HepG2 (cell line): Measurements from ENCODE around the gene TBXA2R. TPM values are rescaled to one million over a fixed set of nuclear protein-coding genes. Genes with fewer than 3 reads are reported as not detected.
A peak's percentile ranks its signal among the peaks of the same experiment; 100 is the strongest.

Experiments
- ARID2 ChIP-seq: sonication (generic); formaldehyde crosslinking; IDR thresholded peaks from 2 replicates; pipeline ENCODE4 v1.8.1; 2022; ENCODE audit warnings: mild to moderate bottlenecking, missing genetic modification reagents, borderline replicate concordance
- BCL6 ChIP-seq: IDR thresholded peaks from 2 replicates; pipeline ENCODE4 v1.6.1; 2016; ENCODE audit warnings: missing genetic modification reagents, missing compliant biosample characterization
- CHD4 ChIP-seq: fragments of 200-600 bp; sonication (generic); IDR thresholded peaks from 2 replicates; pipeline ENCODE4 v1.7.0; 2017; ENCODE audit warnings: mild to moderate bottlenecking, low read length, borderline replicate concordance
- IRF2 ChIP-seq: IDR thresholded peaks from 2 replicates; pipeline ENCODE4 v1.6.1; 2018; ENCODE audit warnings: missing genetic modification reagents, missing compliant biosample characterization
- IRX3 ChIP-seq: sonication (generic); formaldehyde crosslinking; IDR thresholded peaks from 2 replicates; pipeline ENCODE4 v1.8.1; 2023; ENCODE audit warnings: mild to moderate bottlenecking, low read depth, missing genetic modification reagents, borderline replicate concordance
- KDM4B ChIP-seq: sonication (generic); formaldehyde crosslinking; IDR thresholded peaks from 2 replicates; pipeline ENCODE4 v1.4.0; 2020; ENCODE audit warnings: missing genetic modification reagents
- LRRFIP1 ChIP-seq: sonication (generic); formaldehyde crosslinking; conservative IDR thresholded peaks from 2 replicates; pipeline ENCODE4 v1.4.0; 2020; ENCODE audit warnings: missing genetic modification reagents
- MATR3 ChIP-seq: sonication (generic); formaldehyde crosslinking; IDR thresholded peaks from 2 replicates; pipeline ENCODE4 v1.4.0; 2020; ENCODE audit warnings: missing genetic modification reagents
- MYC ChIP-seq: sonication (generic); formaldehyde crosslinking; IDR thresholded peaks from 2 replicates; pipeline ENCODE4 v1.9.0; 2021; ENCODE audit warnings: missing genetic modification reagents, borderline replicate concordance
- NFE2L1 ChIP-seq: sonication (generic); formaldehyde crosslinking; IDR thresholded peaks from 2 replicates; pipeline ENCODE4 v1.4.0; 2020; ENCODE audit warnings: missing genetic modification reagents, mild to moderate bottlenecking, borderline replicate concordance
- NFRKB ChIP-seq: fragments of 450-650 bp; IDR thresholded peaks from 2 replicates; pipeline ENCODE4 v1.6.1; 2017
- PITX1 ChIP-seq: sonication (generic); formaldehyde crosslinking; IDR thresholded peaks from 2 replicates; pipeline ENCODE4 v1.5.1; 2020; ENCODE audit warnings: mild to moderate bottlenecking, missing genetic modification reagents
- RORA ChIP-seq: sonication (generic); formaldehyde crosslinking; IDR thresholded peaks from 2 replicates; pipeline ENCODE4 v1.5.0; 2020; ENCODE audit warnings: mild to moderate bottlenecking, missing genetic modification reagents, moderate library complexity
- SOX6 ChIP-seq, 2 experiments: fragments of 450-650 bp in 1 of 2; sonication (generic) in 1 of 2; formaldehyde crosslinking in 1 of 2; IDR thresholded peaks; 2 replicates each; pipeline versions ENCODE4 v1.4.0 to v1.6.1; 2017 to 2020; ENCODE audit warnings: antibody characterized with exemption in 1 of 2, mild to moderate bottlenecking in 1 of 2, missing genetic modification reagents in 1 of 2
- THAP9 ChIP-seq: sonication (generic); formaldehyde crosslinking; IDR thresholded peaks from 2 replicates; pipeline ENCODE4; 2020; ENCODE audit warnings: missing genetic modification reagents, mild to moderate bottlenecking, borderline replicate concordance
- YEATS2 ChIP-seq: sonication (generic); formaldehyde crosslinking; IDR thresholded peaks from 2 replicates; pipeline ENCODE4 v1.4.0; 2020; ENCODE audit warnings: missing genetic modification reagents, borderline replicate concordance
- ZBTB49 ChIP-seq: sonication (generic); formaldehyde crosslinking; IDR thresholded peaks from 2 replicates; pipeline ENCODE4 v1.4.0; 2020; ENCODE audit warnings: missing genetic modification reagents, borderline replicate concordance
- ZBTB7A ChIP-seq: sonication (generic); formaldehyde crosslinking; IDR thresholded peaks from 2 replicates; pipeline ENCODE4 v1.8.0; 2022; ENCODE audit warnings: mild to moderate bottlenecking, missing genetic modification reagents
- ZNF3 ChIP-seq: IDR thresholded peaks from 2 replicates; pipeline ENCODE4 v1.7.0; 2017; ENCODE audit warnings: inconsistent platforms
- ZNF329 ChIP-seq: sonication (generic); formaldehyde crosslinking; IDR thresholded peaks from 2 replicates; pipeline ENCODE4 v1.9.0; 2021; ENCODE audit warnings: low read depth, mild to moderate bottlenecking, missing genetic modification reagents
- ZNF547 ChIP-seq: sonication (generic); formaldehyde crosslinking; IDR thresholded peaks from 2 replicates; pipeline ENCODE4 v1.5.1; 2020; ENCODE audit warnings: mild to moderate bottlenecking, missing genetic modification reagents
- polyA plus RNA-seq, 8 experiments: library from polyadenylated mRNA; depleted of rRNA in 3 of 8; stranded (reverse) in 7 of 8; unstranded in 1 of 8; fragments of >200 nt; fragmentation: Illumina TruSeq in 4 of 8; extraction: Trizol in 4 of 8; gene quantifications; 2 replicates each; pipeline versions ENCODE4 v1.2.1 to v1.2.3, GENCODE V29; 2011 to 2016; ENCODE audit warnings: low read depth in 4 of 8, missing spikeins in 1 of 8, mixed read lengths in 1 of 8; ENCODE audit not compliant: insufficient read depth in 1 of 8
- total RNA-seq, 5 experiments: library from RNA; depleted of rRNA; stranded (reverse); fragments of >200 nt; fragmentation: Illumina TruSeq; extraction: Trizol; gene quantifications; 2 replicates each; pipeline ENCODE4 v1.2.3, GENCODE V29; 2016; ENCODE audit warnings: low read depth in 1 of 5

Gene TBXA2R
- total and polyA plus RNA-seq, 2 of the 13 experiments (the other 11 are each of a cell fraction or from before 2014, with no cell fraction given), result 0.09 TPM; not detected in 1

- TF ChIP-seq NFRKB (no peak), THAP9 (CRISPR knock-in tag) (no peak), BCL6 (CRISPR knock-in tag) (peak; percentile 29; the same call in 1 of the 2 replicates), KDM4B (no peak), PITX1 (peak; percentile 43; the same call in 1 of the 2 replicates), CHD4 (no peak), IRF2 (no peak), MATR3 (CRISPR knock-in tag) (no peak), MYC (CRISPR knock-in tag) (peak; percentile 71), YEATS2 (CRISPR knock-in tag) (peak; percentile 70; the same call in 1 of the 2 replicates), NFE2L1 (no peak), ARID2 (CRISPR knock-in tag) (peak; percentile 38), IRX3 (no peak), ZBTB49 (CRISPR knock-in tag) (no peak), LRRFIP1 (CRISPR knock-in tag) (no peak), ZNF547 (0 out of 2 replicates have a peak, but pooled peaks have one; percentile 30), ZNF329 (CRISPR knock-in tag) (no peak), ZBTB7A (CRISPR knock-in tag) (peak; percentile 24; the same call in 1 of the 2 replicates), ZNF3 (CRISPR knock-in tag) (no peak), SOX6 (IDR thresholded peaks at IDR 0.05) (no peak), SOX6 (CRISPR knock-in tag; IDR thresholded peaks at IDR 0.05) (peak; percentile 16; the same call in 1 of the 2 replicates), RORA (CRISPR knock-in tag) (no peak)
These were observed 49.0 kb downstream of the TBXA2R start, which contains the start of gene MFSD12 (continued) for GRCh38 chr19:3557461-3558248.
